ENCODE measurements around the gene EMP1.

- TF ChIP-seq CTCF (IDR thresholded peaks at IDR 0.05) (no peak), POLR2A (IDR thresholded peaks at IDR 0.05) (no peak), EP300 (IDR thresholded peaks at IDR 0.05) (no peak)
Measured at GRCh38 chr12:13206560-13206897, 10.0 kb downstream of the EMP1 start.

Data from ovary (tissue), 3 donors.